Tibial nerve (tissue), 3 donors: ENCODE results near the gene SCN2A.

Experiments
- CTCF ChIP-seq, 5 experiments: fragments of 200-600 bp in 3 of 5; fragments of 450-650 bp in 2 of 5; sonication (generic) in 3 of 5; IDR thresholded peaks; one replicate each; pipeline ENCODE4 v1.5.1; 2016 to 2019; ENCODE audit warnings: antibody characterized with exemption in 5 of 5, mild to moderate bottlenecking in 3 of 5, moderate library complexity in 2 of 5
- POLR2A ChIP-seq, 2 donors: fragments of 450-650 bp; IDR thresholded peaks; one replicate each; pipeline ENCODE4 v1.6.1; 2017; ENCODE audit warnings: antibody characterized with exemption in 2 of 2, mild to moderate bottlenecking in 2 of 2, moderate library complexity in 2 of 2

GRCh38 chr2:165274698-165275097 lies 35.5 kb downstream of the SCN2A start:
- no peak for TF ChIP-seq CTCF (IDR thresholded peaks at IDR 0.05)
- no peak for TF ChIP-seq POLR2A (IDR thresholded peaks at IDR 0.05)
